Measurements from ENCODE around the gene NCBP2.
A peak's percentile ranks its signal among the peaks of the same experiment; 100 is the strongest.
"Not testable (repeated sequence)": the region's sequence is repeated elsewhere in the genome, so short reads cannot be mapped to it uniquely, and the experiment has no call there.

The NCBP2 gene

DNA sequence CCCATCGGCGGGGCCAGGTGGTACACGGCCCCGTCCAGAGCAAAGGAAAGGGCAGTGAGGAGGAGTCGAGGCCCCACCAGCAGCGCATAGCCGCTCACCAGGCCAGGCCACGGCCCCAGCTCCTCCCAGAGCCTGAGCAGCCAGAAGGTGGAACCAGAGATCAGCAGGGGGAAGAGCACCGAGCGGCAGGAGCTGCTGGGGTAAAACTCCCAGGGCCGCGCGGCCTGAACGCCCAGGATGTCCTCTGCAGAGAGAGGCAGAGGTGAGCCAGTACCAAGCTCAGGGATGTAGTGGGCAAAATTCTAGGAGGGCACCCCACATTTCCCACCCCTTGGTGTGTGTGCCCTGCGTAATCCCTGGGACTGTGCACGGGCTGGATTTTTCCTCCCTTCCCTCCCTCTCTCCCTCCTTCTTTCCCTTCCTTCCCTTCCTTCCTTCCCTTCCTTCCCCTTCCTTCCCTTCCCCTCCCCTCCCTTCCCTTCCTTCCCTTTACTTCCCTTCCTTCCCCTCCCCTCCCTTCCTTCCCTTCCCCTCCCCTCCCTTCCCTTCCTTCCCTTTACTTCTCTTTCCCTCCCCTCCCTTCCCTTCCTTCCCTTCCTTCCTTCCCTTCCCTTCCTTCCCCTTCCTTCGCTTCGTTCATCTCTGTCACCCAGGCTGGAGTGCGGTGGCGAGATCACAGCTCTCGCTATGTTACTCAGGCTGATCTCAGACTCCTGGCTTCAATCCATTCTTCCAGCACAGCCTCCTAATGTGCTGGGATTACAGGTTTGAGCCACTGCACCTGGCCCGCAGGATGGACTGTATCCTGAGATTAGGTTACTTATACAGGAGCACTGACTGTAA is 6.3 kb upstream of the NCBP2 start:
- DNase-seq = no peak
- in situ Hi-C loops (cut with HindIII; ENCODE audit: low pct_ligation_motif_present, low sequenced_read_pairs) = no loop called here
- no peak overlapping the region for H3K27ac ChIP-seq
- TF ChIP-seq CTCF (IDR thresholded peaks at IDR 0.05; ENCODE audit: low read depth, low read length, missing control alignments) = peak; percentile 54
- H3K36me3 ChIP-seq (replicated peaks) = peaks cover 3% of the 10 kb centered on the region
- H3K27me3 ChIP-seq (replicated peaks) = no peaks in the 10 kb centered on the region
- no peak overlapping the region for H3K4me3 ChIP-seq (ENCODE audit: low read depth, low read length)

- no peak overlapping the region for H3K4me3 ChIP-seq (ENCODE audit: low read depth, low read length)
- no peak overlapping the region for H3K27ac ChIP-seq
- in situ Hi-C loops (cut with HindIII; ENCODE audit: low pct_ligation_motif_present, low sequenced_read_pairs) = no loop called here
- no peak for DNase-seq
- peaks cover 3% of the 10 kb centered on the region for H3K36me3 ChIP-seq (replicated peaks)
- H3K27me3 ChIP-seq (replicated peaks) = no peaks in the 10 kb centered on the region
- TF ChIP-seq CTCF (IDR thresholded peaks at IDR 0.05; ENCODE audit: low read depth, low read length, missing control alignments) = no peak
Measured at GRCh38 chr3:196947860-196948441, 5.6 kb upstream of the NCBP2 start.

DNA sequence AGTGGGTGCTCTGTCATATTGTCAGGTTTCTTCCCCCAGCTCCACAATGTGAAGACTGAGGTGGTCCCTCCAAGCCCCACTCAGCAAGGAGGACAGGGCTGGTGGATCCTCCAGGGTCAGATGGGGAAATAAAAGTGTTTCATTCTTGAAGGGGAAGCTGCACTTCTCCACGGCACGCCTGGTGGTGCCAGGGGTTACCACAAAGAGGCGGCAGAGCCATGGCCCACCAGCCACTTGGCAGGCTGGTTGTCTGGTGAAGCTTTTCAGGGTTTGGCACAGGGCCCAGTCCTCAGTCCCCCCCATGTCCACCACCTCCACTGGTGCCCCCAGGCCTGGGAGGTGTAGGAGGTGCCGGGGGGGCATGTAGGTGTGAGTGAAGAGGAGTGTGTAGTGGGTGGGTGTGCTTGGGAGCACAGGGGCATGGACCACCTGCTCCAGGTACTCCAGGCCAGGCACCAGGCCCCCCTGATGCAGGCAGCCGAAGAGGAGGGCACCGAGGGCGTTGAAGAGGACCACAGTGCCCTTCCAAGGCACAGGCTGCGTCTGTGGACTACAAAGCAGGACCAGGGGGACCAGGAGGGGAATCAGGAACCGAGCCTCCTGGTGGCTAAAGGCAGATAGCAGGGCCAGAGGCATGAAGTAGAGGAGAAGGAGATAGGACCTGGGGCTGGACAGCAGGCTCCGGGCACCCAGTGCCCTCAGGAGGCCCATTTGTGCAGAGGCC is 5.0 kb upstream of the NCBP2 start:
- H3K36me3 ChIP-seq (replicated peaks) = peaks cover 3% of the 10 kb centered on the region
- H3K27me3 ChIP-seq (replicated peaks) = no peaks in the 10 kb centered on the region
- no peak for DNase-seq
- TF ChIP-seq CTCF (IDR thresholded peaks at IDR 0.05; ENCODE audit: low read depth, low read length, missing control alignments) = peak; percentile 47
- no peak overlapping the region for H3K27ac ChIP-seq
- in situ Hi-C loops (cut with HindIII; ENCODE audit: low pct_ligation_motif_present, low sequenced_read_pairs) = no loop called here
- H3K4me3 ChIP-seq (ENCODE audit: low read depth, low read length) = no peak overlapping the region

- H3K27ac ChIP-seq; in situ Hi-C loops (cut with HindIII; ENCODE audit: low pct_ligation_motif_present, low sequenced_read_pairs); H3K4me3 ChIP-seq (ENCODE audit: low read depth, low read length); H3K36me3 ChIP-seq (replicated peaks); H3K27me3 ChIP-seq (replicated peaks); DNase-seq: not testable (repeated sequence)
Measured at GRCh38 chr3:196944037-196944790, 1.9 kb upstream of the NCBP2 start.

- DNase-seq = no peak
- Histone ChIP-seq H3K27me3 (replicated peaks) (no peaks in the 10 kb centered on the region), H3K4me3 (ENCODE audit: low read depth, low read length) (peak overlapping the region; percentile 98), H3K27ac (peak overlapping the region; percentile 46), H3K36me3 (replicated peaks) (peaks cover 15% of the 10 kb centered on the region)
- no peak for TF ChIP-seq CTCF (IDR thresholded peaks at IDR 0.05; ENCODE audit: low read depth, low read length, missing control alignments)
- in situ Hi-C loops (cut with HindIII; ENCODE audit: low pct_ligation_motif_present, low sequenced_read_pairs) = no loop called here
Measured at GRCh38 chr3:196942915-196943277, 568 bp upstream of the NCBP2 start.
